Neural cell (in vitro differentiated cells): ENCODE data around the gene KITLG. TPM values are rescaled to one million over a fixed set of nuclear protein-coding genes. Genes with fewer than 3 reads are reported as not detected.

Source experiments
- H2AFZ ChIP-seq: fragments of 200-600, 300-800 bp; sonication (generic), shearing (Covaris generic); 2 replicates; pipeline ENCODE4 v1.6.0; 2014; ENCODE audit warnings: low read depth, mild to moderate bottlenecking, antibody characterized with exemption, low read length, moderate library complexity
- H3F3A ChIP-seq: fragments of 200-600 bp; shearing (Covaris generic); 2 replicates; pipeline ENCODE4 v1.6.1; 2016; ENCODE audit warnings: mild to moderate bottlenecking, moderate library complexity, mixed read lengths, antibody characterized with exemption, low read length; ENCODE audit not compliant: insufficient read depth, poor library complexity, severe bottlenecking
- H3K27ac ChIP-seq: fragments of 200-600, 300-800 bp; sonication (generic), shearing (Covaris generic); 2 replicates; pipeline ENCODE4 v1.5.1; 2014; ENCODE audit warnings: mild to moderate bottlenecking, low read length, moderate library complexity
- H3K27me3 ChIP-seq: fragments of 300-800, 200-600 bp; sonication (generic), shearing (Covaris generic); 2 replicates; pipeline ENCODE4 v1.6.0; 2014; ENCODE audit warnings: mild to moderate bottlenecking, low read depth, low read length, moderate library complexity; ENCODE audit not compliant: insufficient read depth
- H3K36me3 ChIP-seq: fragments of 300-800, 200-600 bp; sonication (generic), shearing (Covaris generic); 2 replicates; pipeline ENCODE4 v1.5.1; 2014; ENCODE audit warnings: mild to moderate bottlenecking, antibody characterized with exemption, low read length, moderate library complexity; ENCODE audit not compliant: insufficient read depth
- H3K4me2 ChIP-seq: fragments of 300-800, 200-600 bp; sonication (generic), shearing (Covaris generic); 2 replicates; pipeline ENCODE4 v1.6.0; 2014; ENCODE audit warnings: mild to moderate bottlenecking, low read length
- H3K4me3 ChIP-seq: fragments of 300-800, 200-600 bp; sonication (generic), shearing (Covaris generic); 2 replicates; pipeline ENCODE4 v1.5.1; 2014; ENCODE audit warnings: mild to moderate bottlenecking, low read length, moderate library complexity
- H3K79me2 ChIP-seq: fragments of 200-600 bp; shearing (Covaris generic); replicated peaks from 2 replicates; pipeline ENCODE4 v1.6.0; 2014; ENCODE audit warnings: mild to moderate bottlenecking, low read length, moderate library complexity; ENCODE audit not compliant: insufficient read depth
- H3K9ac ChIP-seq: fragments of 300-800, 200-600 bp; sonication (generic), shearing (Covaris generic); 2 replicates; pipeline ENCODE4 v1.6.1; 2016; ENCODE audit warnings: mild to moderate bottlenecking, low read length, mixed read lengths
- H3K9me2 ChIP-seq: fragments of 200-600 bp; shearing (Covaris generic); 2 replicates; pipeline ENCODE4 v1.6.1; 2016; ENCODE audit warnings: mild to moderate bottlenecking, low read length, mixed read lengths; ENCODE audit not compliant: insufficient read depth
- H3K9me3 ChIP-seq: fragments of 200-600, 300-800 bp; sonication (generic), shearing (Covaris generic); 2 replicates; pipeline ENCODE4 v1.6.1; 2016; ENCODE audit warnings: mild to moderate bottlenecking, mixed run types, low read length, moderate library complexity, mixed read lengths
- H4K20me1 ChIP-seq: fragments of 200-600 bp; shearing (Covaris generic); 2 replicates; pipeline ENCODE4 v1.6.1; 2016; ENCODE audit warnings: mild to moderate bottlenecking, mixed run types; ENCODE audit not compliant: insufficient read depth
- EZH2 ChIP-seq: fragments of 200-600, 300-800 bp; shearing (Covaris generic), sonication (generic); IDR thresholded peaks from 2 replicates; pipeline ENCODE4 v1.6.1; 2014; ENCODE audit warnings: antibody characterized with exemption, low read length, borderline replicate concordance, mild to moderate bottlenecking; ENCODE audit not compliant: insufficient read depth, poor library complexity, severe bottlenecking
- MXI1 ChIP-seq: fragments of 450-650 bp; conservative IDR thresholded peaks from 2 replicates; pipeline ENCODE4 v1.6.1; 2014; ENCODE audit warnings: antibody characterized with exemption, mild to moderate bottlenecking; ENCODE audit not compliant: poor library complexity, severe bottlenecking
- POLR2AphosphoS5 ChIP-seq: IDR thresholded peaks from 2 replicates; pipeline ENCODE4 v1.6.1; 2012
- RAD21 ChIP-seq: fragments of 450-650 bp; conservative IDR thresholded peaks from 2 replicates; pipeline ENCODE4 v1.6.1; 2014; ENCODE audit warnings: antibody characterized with exemption, mild to moderate bottlenecking, moderate library complexity
- SMC3 ChIP-seq: fragments of 450-650 bp; conservative IDR thresholded peaks from 2 replicates; pipeline ENCODE4 v1.6.1; 2014; ENCODE audit warnings: antibody characterized with exemption, mild to moderate bottlenecking, moderate library complexity; ENCODE audit not compliant: poor library complexity
- TAF1 ChIP-seq: IDR thresholded peaks from 2 replicates; pipeline ENCODE4 v1.6.1; 2012; ENCODE audit warnings: low read depth
- polyA plus RNA-seq: library from polyadenylated mRNA; depleted of rRNA; stranded (reverse); fragments of >200 nt; gene quantifications from 2 replicates; pipeline ENCODE4 v1.2.3, GENCODE V29; 2014
- TF ChIP-seq, protein P1 (sequence below): IDR thresholded peaks from 2 replicates; pipeline ENCODE4 v1.6.1; 2012; ENCODE audit warnings: borderline replicate concordance
- TF ChIP-seq, protein P2 (sequence below): fragments of 450-650 bp; IDR thresholded peaks from 2 replicates; pipeline ENCODE4 v1.5.1; 2014; ENCODE audit warnings: antibody characterized with exemption, mild to moderate bottlenecking, moderate library complexity; ENCODE audit not compliant: poor library complexity, severe bottlenecking

The KITLG gene
- polyA plus RNA-seq, 1 donor from 2014 or later: 6.2 TPM

DNA sequence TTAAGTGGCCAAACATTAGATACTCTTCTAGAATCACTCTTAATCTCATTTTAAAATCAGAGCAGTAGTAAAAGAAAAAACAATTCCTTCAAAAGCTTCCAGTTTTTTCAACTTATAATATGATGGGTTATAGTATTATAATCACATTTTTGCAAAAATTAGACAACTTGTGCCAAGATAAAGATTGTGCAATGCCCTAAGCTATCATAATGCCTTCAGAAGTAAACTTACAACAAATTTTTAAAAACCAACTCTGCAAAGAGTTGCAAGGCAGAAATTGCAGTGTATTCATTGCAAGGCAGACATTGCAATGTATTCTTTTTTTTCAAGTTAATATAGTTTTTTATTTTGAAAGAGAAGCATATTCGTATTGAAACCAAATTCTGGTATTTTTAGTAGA, 47.2 kb upstream of the KITLG start:
- H2AFZ ChIP-seq: no peak overlapping the region
- H3K9ac ChIP-seq: no peak overlapping the region
- no peaks in the 10 kb centered on the region for H3K79me2 ChIP-seq

DNA sequence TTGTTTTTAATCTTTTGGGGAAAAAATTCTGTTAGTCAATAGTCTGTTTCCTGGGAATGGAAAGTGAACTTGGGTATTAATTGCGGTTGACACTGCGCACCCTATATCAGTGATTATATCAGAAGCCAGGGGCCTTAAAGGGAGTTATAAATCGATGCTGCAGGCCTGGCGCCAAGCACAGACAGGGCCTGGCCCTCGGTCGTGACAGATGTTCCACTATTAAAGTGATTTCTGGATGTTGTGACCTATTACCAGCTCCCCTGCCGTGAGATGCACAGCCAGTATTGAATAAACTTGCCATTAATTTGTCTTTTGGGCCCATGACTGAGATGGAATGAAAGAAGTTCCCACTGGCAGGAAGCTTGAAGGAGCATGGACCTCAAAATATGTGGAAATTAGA, 45.1 kb upstream of the KITLG start:
- no peak overlapping the region for H2AFZ ChIP-seq
- H4K20me1 ChIP-seq: no peaks in the 10 kb centered on the region
- no peak for TF ChIP-seq POLR2AphosphoS5
- TF ChIP-seq MXI1: no peak
- no peak for TF ChIP-seq TAF1
- TF ChIP-seq SMC3: no peak
- TF ChIP-seq, protein P1, sequence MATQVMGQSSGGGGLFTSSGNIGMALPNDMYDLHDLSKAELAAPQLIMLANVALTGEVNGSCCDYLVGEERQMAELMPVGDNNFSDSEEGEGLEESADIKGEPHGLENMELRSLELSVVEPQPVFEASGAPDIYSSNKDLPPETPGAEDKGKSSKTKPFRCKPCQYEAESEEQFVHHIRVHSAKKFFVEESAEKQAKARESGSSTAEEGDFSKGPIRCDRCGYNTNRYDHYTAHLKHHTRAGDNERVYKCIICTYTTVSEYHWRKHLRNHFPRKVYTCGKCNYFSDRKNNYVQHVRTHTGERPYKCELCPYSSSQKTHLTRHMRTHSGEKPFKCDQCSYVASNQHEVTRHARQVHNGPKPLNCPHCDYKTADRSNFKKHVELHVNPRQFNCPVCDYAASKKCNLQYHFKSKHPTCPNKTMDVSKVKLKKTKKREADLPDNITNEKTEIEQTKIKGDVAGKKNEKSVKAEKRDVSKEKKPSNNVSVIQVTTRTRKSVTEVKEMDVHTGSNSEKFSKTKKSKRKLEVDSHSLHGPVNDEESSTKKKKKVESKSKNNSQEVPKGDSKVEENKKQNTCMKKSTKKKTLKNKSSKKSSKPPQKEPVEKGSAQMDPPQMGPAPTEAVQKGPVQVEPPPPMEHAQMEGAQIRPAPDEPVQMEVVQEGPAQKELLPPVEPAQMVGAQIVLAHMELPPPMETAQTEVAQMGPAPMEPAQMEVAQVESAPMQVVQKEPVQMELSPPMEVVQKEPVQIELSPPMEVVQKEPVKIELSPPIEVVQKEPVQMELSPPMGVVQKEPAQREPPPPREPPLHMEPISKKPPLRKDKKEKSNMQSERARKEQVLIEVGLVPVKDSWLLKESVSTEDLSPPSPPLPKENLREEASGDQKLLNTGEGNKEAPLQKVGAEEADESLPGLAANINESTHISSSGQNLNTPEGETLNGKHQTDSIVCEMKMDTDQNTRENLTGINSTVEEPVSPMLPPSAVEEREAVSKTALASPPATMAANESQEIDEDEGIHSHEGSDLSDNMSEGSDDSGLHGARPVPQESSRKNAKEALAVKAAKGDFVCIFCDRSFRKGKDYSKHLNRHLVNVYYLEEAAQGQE: no peak
- no peak for TF ChIP-seq RAD21
- TF ChIP-seq, protein P2, sequence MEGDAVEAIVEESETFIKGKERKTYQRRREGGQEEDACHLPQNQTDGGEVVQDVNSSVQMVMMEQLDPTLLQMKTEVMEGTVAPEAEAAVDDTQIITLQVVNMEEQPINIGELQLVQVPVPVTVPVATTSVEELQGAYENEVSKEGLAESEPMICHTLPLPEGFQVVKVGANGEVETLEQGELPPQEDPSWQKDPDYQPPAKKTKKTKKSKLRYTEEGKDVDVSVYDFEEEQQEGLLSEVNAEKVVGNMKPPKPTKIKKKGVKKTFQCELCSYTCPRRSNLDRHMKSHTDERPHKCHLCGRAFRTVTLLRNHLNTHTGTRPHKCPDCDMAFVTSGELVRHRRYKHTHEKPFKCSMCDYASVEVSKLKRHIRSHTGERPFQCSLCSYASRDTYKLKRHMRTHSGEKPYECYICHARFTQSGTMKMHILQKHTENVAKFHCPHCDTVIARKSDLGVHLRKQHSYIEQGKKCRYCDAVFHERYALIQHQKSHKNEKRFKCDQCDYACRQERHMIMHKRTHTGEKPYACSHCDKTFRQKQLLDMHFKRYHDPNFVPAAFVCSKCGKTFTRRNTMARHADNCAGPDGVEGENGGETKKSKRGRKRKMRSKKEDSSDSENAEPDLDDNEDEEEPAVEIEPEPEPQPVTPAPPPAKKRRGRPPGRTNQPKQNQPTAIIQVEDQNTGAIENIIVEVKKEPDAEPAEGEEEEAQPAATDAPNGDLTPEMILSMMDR: no peak
- no peak for TF ChIP-seq EZH2
- no peaks in the 10 kb centered on the region for H3F3A ChIP-seq
- no peak overlapping the region for H3K27ac ChIP-seq
- H3K36me3 ChIP-seq: no peaks in the 10 kb centered on the region
- no peaks in the 10 kb centered on the region for H3K79me2 ChIP-seq
- no peaks in the 10 kb centered on the region for H3K27me3 ChIP-seq
- no peaks in the 10 kb centered on the region for H3K9me2 ChIP-seq
- H3K4me2 ChIP-seq: no peak overlapping the region
- H3K4me3 ChIP-seq: no peak overlapping the region
- no peaks in the 10 kb centered on the region for H3K9me3 ChIP-seq
- H3K9ac ChIP-seq: no peak overlapping the region

More for the DNA sequence above, 47.2 kb upstream of the KITLG start:
- TF ChIP-seq EZH2 (no peak), TAF1 (no peak), POLR2AphosphoS5 (no peak), RAD21 (no peak)
- TF ChIP-seq, protein P1: no peak
- Histone ChIP-seq H3K4me2 (no peak overlapping the region), H3K36me3 (no peaks in the 10 kb centered on the region), H3K4me3 (no peak overlapping the region), H3K27ac (no peak overlapping the region), H4K20me1 (no peaks in the 10 kb centered on the region), H3K9me3 (no peaks in the 10 kb centered on the region), H3K27me3 (no peaks in the 10 kb centered on the region), H3F3A (no peaks in the 10 kb centered on the region), H3K9me2 (no peaks in the 10 kb centered on the region)
